Measurements from ENCODE around the gene CASP2. TPM values are rescaled to one million over a fixed set of nuclear protein-coding genes. Genes with fewer than 3 reads are reported as not detected.

Gene CASP2
- total and polyA plus RNA-seq, 2 of the 13 experiments (the other 11 are each of a cell fraction or from before 2014, with no cell fraction given), result 10.2 to 13.7 TPM

GRCh38 chr7:143271240-143271639, 16.9 kb upstream of the CASP2 start:
- FAIRE-seq (no peak), ATAC-seq (no peak), DNase-seq (ENCODE audit: low spot score) (no peak)
- no peak for TF ChIP-seq FOXC1 (CRISPR knock-in tag; IDR thresholded peaks at IDR 0.05; ENCODE audit: borderline replicate concordance)
- TF ChIP-seq ATF4 (CRISPR knock-in tag; IDR thresholded peaks at IDR 0.05), result no peak
- TF ChIP-seq ETV6 (CRISPR knock-in tag; conservative IDR thresholded peaks at IDR 0.05), result no peak
- no peak for TF ChIP-seq MBNL3 (CRISPR knock-in tag; conservative IDR thresholded peaks at IDR 0.05)
- TF ChIP-seq CBFB (CRISPR knock-in tag; IDR thresholded peaks at IDR 0.05), result no peak
- TF ChIP-seq ZNF850 (CRISPR knock-in tag; conservative IDR thresholded peaks at IDR 0.05), result no peak
- TF ChIP-seq TFDP1 (CRISPR knock-in tag; IDR thresholded peaks at IDR 0.05; ENCODE audit: borderline replicate concordance), result no peak
- Histone ChIP-seq H2AFZ (ENCODE audit: low read length) (no peak overlapping the region), H3K36me3 (replicated peaks in 1 of 2; ENCODE audit: control insufficient read depth in 1 of 2, insufficient read depth in 2 of 2, low read length in 2 of 2) (peaks cover 4 to 23% of the 10 kb centered on the region in 2 experiments; a peak in 4 of 5 replicates), H3K4me3 (replicated peaks in 1 of 3; ENCODE audit: insufficient read depth in 1 of 3, low read depth in 2 of 3, low read length in 3 of 3) (no peak overlapping the region), H3K4me1 (ENCODE audit: insufficient read depth, low read length) (no peaks in the 10 kb centered on the region; the same call in 1 of the 2 replicates), H4K20me1 (ENCODE audit: insufficient read depth, low read length) (no peaks in the 10 kb centered on the region), H3K27me3 (ENCODE audit: control insufficient read depth in 1 of 2, insufficient read depth in 2 of 2, low read length in 2 of 2) (no peaks in the 10 kb centered on the region), H3K27ac (ENCODE audit: extremely low read length, insufficient read depth, low read length) (no peak overlapping the region), H3K9ac (ENCODE audit: insufficient read depth, low read depth, low read length) (no peak overlapping the region), H3K9me3 (ENCODE audit: low read length) (no peaks in the 10 kb centered on the region), H3K4me2 (ENCODE audit: low read depth, low read length) (no peak overlapping the region), H3K79me2 (ENCODE audit: insufficient read depth, low read length) (no peaks in the 10 kb centered on the region)
- BruUV-seq (replicated peaks), result no TSS peak
- ChIA-PET CTCF (ENCODE audit: low intra/inter-chr PET ratio, low total read pairs) (no interaction called here), POLR2A (no interaction called here)
- 95% methylated on average over 1 of the region's 1 CpG for WGBS (ENCODE audit: low lambda C conversion rate)
- in situ Hi-C loops (cut with HindIII; ENCODE audit: extremely low pct_ligation_motif_present, low pct_unique_long_range_greater_than_20kb), result no loop called here
- intact Hi-C loops (cut with micrococcal nuclease; ENCODE audit: unreplicated experiment), result no loop called here
